ENCODE results near the gene ITGB3BP.

- TF ChIP-seq, protein P1, sequence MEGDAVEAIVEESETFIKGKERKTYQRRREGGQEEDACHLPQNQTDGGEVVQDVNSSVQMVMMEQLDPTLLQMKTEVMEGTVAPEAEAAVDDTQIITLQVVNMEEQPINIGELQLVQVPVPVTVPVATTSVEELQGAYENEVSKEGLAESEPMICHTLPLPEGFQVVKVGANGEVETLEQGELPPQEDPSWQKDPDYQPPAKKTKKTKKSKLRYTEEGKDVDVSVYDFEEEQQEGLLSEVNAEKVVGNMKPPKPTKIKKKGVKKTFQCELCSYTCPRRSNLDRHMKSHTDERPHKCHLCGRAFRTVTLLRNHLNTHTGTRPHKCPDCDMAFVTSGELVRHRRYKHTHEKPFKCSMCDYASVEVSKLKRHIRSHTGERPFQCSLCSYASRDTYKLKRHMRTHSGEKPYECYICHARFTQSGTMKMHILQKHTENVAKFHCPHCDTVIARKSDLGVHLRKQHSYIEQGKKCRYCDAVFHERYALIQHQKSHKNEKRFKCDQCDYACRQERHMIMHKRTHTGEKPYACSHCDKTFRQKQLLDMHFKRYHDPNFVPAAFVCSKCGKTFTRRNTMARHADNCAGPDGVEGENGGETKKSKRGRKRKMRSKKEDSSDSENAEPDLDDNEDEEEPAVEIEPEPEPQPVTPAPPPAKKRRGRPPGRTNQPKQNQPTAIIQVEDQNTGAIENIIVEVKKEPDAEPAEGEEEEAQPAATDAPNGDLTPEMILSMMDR (IDR thresholded peaks at IDR 0.05; ENCODE audit: low read depth, low read length, poor library complexity, severe bottlenecking), result no peak
- no peak for TF ChIP-seq EZH2phosphoT487 (IDR thresholded peaks at IDR 0.05; ENCODE audit: borderline replicate concordance, low read length)
Measured at GRCh38 chr1:63534406-63534805, 11.4 kb upstream of the ITGB3BP start.

All from DOHH2 (cell line).